Coronary artery (tissue), 2 donors: ENCODE measurements around the gene CDC6.

Experiments
- DNase-seq: peaks from one replicate; pipeline ENCODE4 v3.0.0-alpha.2; 2017; ENCODE audit warnings: low spot score
- H3K27ac ChIP-seq, 2 donors: fragments of 200-600 bp; sonication (generic); one replicate each; pipeline ENCODE4 v1.5.1; 2016 to 2019
- H3K4me3 ChIP-seq: fragments of 200-600 bp; sonication (generic); 2 replicates; pipeline ENCODE4 v1.5.1; 2016; ENCODE audit warnings: mild to moderate bottlenecking, moderate library complexity
- CTCF ChIP-seq: fragments of 200-600 bp; sonication (generic); IDR thresholded peaks from one replicate; pipeline ENCODE4 v1.5.1; 2019; ENCODE audit warnings: antibody characterized with exemption

The CDC6 gene

GRCh38 chr17:40266882-40267281 lies 20.8 kb upstream of the CDC6 start:
- no peak overlapping the region for H3K27ac ChIP-seq
- TF ChIP-seq CTCF = no peak
- no peak overlapping the region for H3K4me3 ChIP-seq
- no peak for DNase-seq

- Histone ChIP-seq H3K27ac (no peak overlapping the region), H3K4me3 (no peak overlapping the region)
- no peak for TF ChIP-seq CTCF
- DNase-seq = no peak
Observed at GRCh38 chr17:40268141-40268712, 19.5 kb upstream of the CDC6 start.

- Histone ChIP-seq H3K4me3 (no peak overlapping the region), H3K27ac (no peak overlapping the region)
- no peak for DNase-seq
- no peak for TF ChIP-seq CTCF
Observed at GRCh38 chr17:40278414-40278813, 9.3 kb upstream of the CDC6 start.

GRCh38 chr17:40279402-40279801 lies 8.3 kb upstream of the CDC6 start:
- Histone ChIP-seq H3K4me3 (no peak overlapping the region), H3K27ac (no peak overlapping the region)
- DNase-seq = no peak
- TF ChIP-seq CTCF = no peak

GRCh38 chr17:40281663-40282062 lies 6.0 kb upstream of the CDC6 start:
- no peak for DNase-seq
- no peak for TF ChIP-seq CTCF
- H3K27ac ChIP-seq = no peak overlapping the region
- H3K4me3 ChIP-seq = no peak overlapping the region

GRCh38 chr17:40283662-40284061 lies 4.0 kb upstream of the CDC6 start:
- H3K4me3 ChIP-seq = no peak overlapping the region
- peak overlapping the region; percentile 42 to 79 for H3K27ac ChIP-seq
- DNase-seq = no peak
- no peak for TF ChIP-seq CTCF

GRCh38 chr17:40284085-40284713 lies 3.5 kb upstream of the CDC6 start:
- Histone ChIP-seq H3K4me3 (no peak overlapping the region), H3K27ac (peak overlapping the region; percentile 42 to 79)
- peak; percentile 14 for DNase-seq
- TF ChIP-seq CTCF = no peak
